ENCODE measurements around the gene KRABD2.
"Not testable (repeated sequence)": the region's sequence is repeated elsewhere in the genome, so short reads cannot be mapped to it uniquely, and the experiment has no call there.

The KRABD2 gene

GRCh38 chr17:8376271-8377067 is at the start of gene KRABD2:
TSS of gene KRABD2 (minus strand) at chr17:8376704.
- DNase-seq (ENCODE audit: low spot score), result peak; percentile 96

GRCh38 chr17:8421571-8421970 is 45.1 kb upstream of the KRABD2 start:
- DNase-seq (ENCODE audit: low spot score), result no peak

- DNase-seq (ENCODE audit: low spot score), result peak; percentile 15
Measured at GRCh38 chr17:8420041-8420934, 43.8 kb upstream of the KRABD2 start.

- DNase-seq (ENCODE audit: low spot score), result no peak
Measured at GRCh38 chr17:8419305-8419704, 42.8 kb upstream of the KRABD2 start.

GRCh38 chr17:8418471-8418870 is 42.0 kb upstream of the KRABD2 start:
- DNase-seq (ENCODE audit: low spot score), result no peak

GRCh38 chr17:8417806-8418205 is 41.3 kb upstream of the KRABD2 start:
- DNase-seq (ENCODE audit: low spot score), result no peak

GRCh38 chr17:8413938-8414337 is 37.4 kb upstream of the KRABD2 start:
- DNase-seq (ENCODE audit: low spot score), result no peak

GRCh38 chr17:8413328-8413727 is 36.8 kb upstream of the KRABD2 start:
- DNase-seq (ENCODE audit: low spot score), result no peak

GRCh38 chr17:8412089-8412488 is 35.6 kb upstream of the KRABD2 start:
- DNase-seq (ENCODE audit: low spot score), result no peak

GRCh38 chr17:8410883-8411238 is 34.4 kb upstream of the KRABD2 start:
- no peak for DNase-seq (ENCODE audit: low spot score)

- peak; percentile 87 for DNase-seq (ENCODE audit: low spot score)
Measured at GRCh38 chr17:8409966-8410882, 33.7 kb upstream of the KRABD2 start.

GRCh38 chr17:8408371-8408770 is 31.9 kb upstream of the KRABD2 start:
- DNase-seq (ENCODE audit: low spot score), result no peak

GRCh38 chr17:8406174-8406573 is 29.7 kb upstream of the KRABD2 start:
- no peak for DNase-seq (ENCODE audit: low spot score)

- DNase-seq (ENCODE audit: low spot score), result no peak
Measured at GRCh38 chr17:8405499-8406016, 29.1 kb upstream of the KRABD2 start.

GRCh38 chr17:8402921-8403536 is 26.5 kb upstream of the KRABD2 start:
- DNase-seq (ENCODE audit: low spot score), result no peak

GRCh38 chr17:8401107-8401506 is 24.6 kb upstream of the KRABD2 start:
- no peak for DNase-seq (ENCODE audit: low spot score)

- no peak for DNase-seq (ENCODE audit: low spot score)
Measured at GRCh38 chr17:8398980-8399379, 22.5 kb upstream of the KRABD2 start.

GRCh38 chr17:8397636-8398035 is 21.1 kb upstream of the KRABD2 start, which contains the start of gene RNF222:
TSS of gene RNF222 (minus strand) at chr17:8397827. CDS start at chr17:8393461, 4,366 bp downstream.
- no peak for DNase-seq (ENCODE audit: low spot score)

GRCh38 chr17:8394497-8394896 is 18.0 kb upstream of the KRABD2 start:
- DNase-seq (ENCODE audit: low spot score), result not testable (repeated sequence)

GRCh38 chr17:8393470-8394231 is 17.1 kb upstream of the KRABD2 start:
- no peak for DNase-seq (ENCODE audit: low spot score)

Measured in GM03348 (cell line).